ENCODE data around the gene TNS3. TPM values are rescaled to one million over a fixed set of nuclear protein-coding genes. Genes with fewer than 3 reads are reported as not detected.

The TNS3 gene
- total RNA-seq, 1 experiment from 2014 or later: 9.5 TPM

DNA sequence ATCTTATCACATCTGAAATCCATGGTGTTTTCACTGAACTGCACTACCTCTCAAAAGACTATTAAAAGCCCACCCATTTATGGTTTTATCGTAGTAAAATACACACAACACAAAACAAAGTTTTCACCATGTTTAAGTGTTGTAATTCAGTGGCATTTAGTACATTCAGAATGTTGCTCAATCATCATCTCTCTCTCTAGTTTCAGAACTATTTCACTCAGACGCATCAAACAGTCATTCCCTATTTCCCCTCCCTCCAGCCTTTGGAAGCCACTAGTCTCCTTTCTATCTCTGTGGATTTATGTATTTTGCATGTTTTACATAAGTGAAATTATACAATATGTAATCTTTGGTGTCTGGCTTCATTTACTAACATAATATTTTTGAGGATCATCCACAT, 332.6 kb downstream of the TNS3 start:
- H2BK15ac ChIP-seq (ENCODE audit: low read depth, low read length): no peak overlapping the region
- Mint-ChIP-seq H3K9me3 (peaks cover 6 to 8% of the 10 kb centered on the region in 2 experiments; a peak in 4 of 5 replicates), H3K36me3 (ENCODE audit: insufficient read depth in 1 of 3, low read depth in 3 of 3) (peaks cover 0 to 5% (median 4%) of the 10 kb centered on the region in 3 experiments; a peak in 4 of 7 replicates), H3K4me1 (peaks cover 7 to 8% of the 10 kb centered on the region in 2 experiments), H3K4me3 (no peak overlapping the region), H3K27me3 (ENCODE audit: low read depth) (peaks cover 20% of the 10 kb centered on the region), H3K27ac (no peak overlapping the region)
- no peaks in the 10 kb centered on the region for H3K4me1 ChIP-seq (ENCODE audit: insufficient read depth, low read length)
- WGBS (ENCODE audit: extremely low coverage, insufficient read length, low lambda C conversion rate): no CpG with 5 or more reads among the region's 2 CpGs
- H2BK20ac ChIP-seq (ENCODE audit: low read depth, low read length, poor library complexity, severe bottlenecking): no peak overlapping the region
- no peak overlapping the region for H2AK5ac ChIP-seq (ENCODE audit: insufficient read length, low read length)
- H2AFZ ChIP-seq (ENCODE audit: low read length): no peak overlapping the region
- H4K20me1 ChIP-seq (ENCODE audit: control insufficient read depth, insufficient read depth, insufficient read length): no peaks in the 10 kb centered on the region
- no peak for TF ChIP-seq CTCF (conservative IDR thresholded peaks at IDR 0.05)
- no peak overlapping the region for H3T11ph ChIP-seq (ENCODE audit: low read length)
- peaks cover 6% of the 10 kb centered on the region for H3K23me2 ChIP-seq (ENCODE audit: insufficient read length, low read depth, low read length, poor library complexity, severe bottlenecking)
- H3K9me3 ChIP-seq (ENCODE audit: control insufficient read depth, low read depth, low read length): no peaks in the 10 kb centered on the region
- no peak overlapping the region for H3K9ac ChIP-seq (ENCODE audit: extremely low read depth, insufficient read length, low read length)
- no peak overlapping the region for H4K91ac ChIP-seq (ENCODE audit: insufficient read length, low read depth, low read length)
- no peak overlapping the region for H3K18ac ChIP-seq (ENCODE audit: insufficient read length, low read depth, low read length)
- H2BK120ac ChIP-seq (ENCODE audit: low read depth, low read length, poor library complexity, severe bottlenecking): no peak overlapping the region
- no peak overlapping the region for H2BK12ac ChIP-seq (ENCODE audit: insufficient read length, low read depth, low read length)
- H3K14ac ChIP-seq (ENCODE audit: insufficient read depth, low read length): no peak overlapping the region
- H3K4ac ChIP-seq (ENCODE audit: low read depth, low read length): no peak overlapping the region
- H4K8ac ChIP-seq (replicated peaks; ENCODE audit: insufficient read length, low read depth, low read length): no peak overlapping the region
- no peak overlapping the region for H2BK5ac ChIP-seq (ENCODE audit: insufficient read length, low read length)
- no peak overlapping the region for H3K4me2 ChIP-seq (ENCODE audit: insufficient read depth, insufficient read length, low read length)
- DNase-seq: no peak
- H3K79me1 ChIP-seq (ENCODE audit: insufficient read depth, low read depth, low read length, poor library complexity, severe bottlenecking): no peaks in the 10 kb centered on the region
- no peak overlapping the region for H4K5ac ChIP-seq (ENCODE audit: insufficient read length, low read depth, low read length)
- no peak overlapping the region for H3K27ac ChIP-seq (ENCODE audit: insufficient read length, low read depth, low read length)
- H3K23ac ChIP-seq (ENCODE audit: insufficient read length, low read depth, low read length): no peak overlapping the region
- no peak overlapping the region for H3K56ac ChIP-seq (ENCODE audit: insufficient read length, low read depth, low read length)
- H3K79me2 ChIP-seq (ENCODE audit: insufficient read depth, low read length): no peaks in the 10 kb centered on the region
- H3K27me3 ChIP-seq (ENCODE audit: insufficient read depth, low read length): no peaks in the 10 kb centered on the region
